HG02943 (cell line): ENCODE measurements around the gene AFAP1L1.
A peak's percentile ranks its signal among the peaks of the same experiment; 100 is the strongest.

Source experiments
- ATAC-seq: cut with Tn5 transposase; IDR thresholded peaks from one replicate; pipeline ENCODE4 v1.9.1; 2021; ENCODE audit warnings: mild to moderate bottlenecking, low read depth, moderate library complexity; ENCODE audit not compliant: unreplicated experiment

Gene AFAP1L1

GRCh38 chr5:149271716-149272563, at the start of gene AFAP1L1:
Gene AFAP1L1, plus strand, starts transcription at chr5:149271859. Its CDS starts 110 bp downstream, at chr5:149271969.
- ATAC-seq: no peak

DNA sequence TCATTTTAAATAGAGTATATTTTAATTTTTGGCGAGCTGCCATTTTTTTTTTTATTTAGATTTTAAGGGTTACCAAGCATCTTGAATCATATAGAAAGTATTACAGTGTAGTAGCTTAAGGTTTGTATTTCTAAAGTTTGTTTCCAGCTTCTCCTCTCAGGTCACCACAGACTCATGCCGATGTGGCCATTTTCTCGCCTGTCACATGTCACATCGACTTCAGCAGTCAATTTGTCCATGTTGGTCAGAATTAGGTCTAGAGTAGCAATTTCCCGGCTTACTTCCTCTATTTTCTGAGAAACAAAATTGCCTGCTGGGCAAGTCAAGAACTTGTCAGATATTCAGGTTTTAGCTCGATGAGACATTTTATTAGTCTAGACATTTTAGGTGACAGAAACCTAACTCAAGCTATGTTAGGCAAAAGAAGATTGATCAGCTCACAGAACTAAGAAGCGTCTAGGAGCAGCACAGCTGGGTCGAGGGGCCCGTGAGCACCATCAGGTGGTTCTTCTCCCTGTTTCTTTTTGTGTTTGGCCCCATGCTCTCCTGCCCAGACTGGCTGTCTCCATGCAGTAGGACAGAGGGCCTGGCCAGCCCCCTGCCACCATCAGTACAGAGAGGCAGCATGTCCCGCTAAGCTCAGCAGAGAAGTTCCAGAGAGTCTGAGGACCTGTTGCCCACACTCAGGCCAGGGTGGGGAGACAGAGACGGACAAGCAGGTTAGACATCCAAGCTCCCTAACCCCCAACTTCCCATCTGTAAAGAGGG, 48.4 kb upstream of the AFAP1L1 start:
- no peak for ATAC-seq

GRCh38 chr5:149224282-149224681, 47.4 kb upstream of the AFAP1L1 start:
- ATAC-seq: no peak

GRCh38 chr5:149227168-149227826, 44.4 kb upstream of the AFAP1L1 start:
- no peak for ATAC-seq

DNA sequence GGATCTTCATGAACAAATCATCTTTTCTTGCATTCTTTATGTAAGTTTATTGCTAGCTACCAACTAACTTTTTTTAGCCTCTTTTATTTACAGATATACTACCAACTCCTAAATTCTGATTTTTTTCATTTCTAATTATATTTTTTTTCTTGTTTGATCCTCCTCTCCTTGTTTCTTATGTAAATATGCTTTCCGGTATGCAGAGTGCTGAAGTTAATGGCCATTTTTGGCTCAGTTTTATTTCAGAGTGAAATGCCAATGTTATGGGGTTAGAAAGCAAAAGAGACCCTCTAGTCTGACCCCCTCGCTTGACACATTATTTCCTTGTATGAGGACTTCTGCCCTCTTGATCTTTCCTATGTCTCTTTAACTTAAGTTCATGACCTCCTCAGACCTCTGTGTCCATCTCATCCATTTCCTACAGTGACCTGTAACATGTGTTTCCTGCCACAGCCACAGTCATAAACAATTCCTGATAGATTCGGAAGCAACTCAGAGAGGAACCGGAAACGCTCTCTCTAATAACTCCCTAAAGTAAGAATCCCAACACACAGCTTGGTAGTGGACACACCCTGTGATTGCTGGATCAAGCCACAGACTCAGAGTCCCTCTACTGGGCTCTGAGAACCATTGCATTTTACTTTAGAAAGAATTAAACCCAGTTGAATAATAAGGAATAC, 42.9 kb upstream of the AFAP1L1 start:
- ATAC-seq: no peak

GRCh38 chr5:149229298-149229937, 42.2 kb upstream of the AFAP1L1 start:
- ATAC-seq: no peak

DNA sequence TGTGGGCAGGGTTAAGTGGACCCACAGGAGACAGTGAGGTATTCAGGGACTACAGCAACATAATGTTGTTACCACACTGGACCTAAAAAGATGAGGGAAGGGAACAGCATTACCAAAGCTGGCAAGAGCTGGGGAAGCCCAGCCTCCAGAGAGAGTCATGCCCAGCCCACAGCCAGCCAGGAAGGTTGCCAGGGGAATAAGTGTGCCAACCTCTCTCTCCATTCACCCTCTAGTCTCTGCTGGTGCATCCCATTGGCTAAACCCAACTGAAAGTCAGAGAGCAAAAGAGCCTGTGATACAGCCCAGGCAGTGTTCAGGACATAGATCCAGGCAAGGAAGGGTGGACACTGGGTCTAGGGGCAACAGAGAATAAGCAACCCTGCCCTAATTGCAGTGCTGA, 35.8 kb upstream of the AFAP1L1 start:
- ATAC-seq: no peak

DNA sequence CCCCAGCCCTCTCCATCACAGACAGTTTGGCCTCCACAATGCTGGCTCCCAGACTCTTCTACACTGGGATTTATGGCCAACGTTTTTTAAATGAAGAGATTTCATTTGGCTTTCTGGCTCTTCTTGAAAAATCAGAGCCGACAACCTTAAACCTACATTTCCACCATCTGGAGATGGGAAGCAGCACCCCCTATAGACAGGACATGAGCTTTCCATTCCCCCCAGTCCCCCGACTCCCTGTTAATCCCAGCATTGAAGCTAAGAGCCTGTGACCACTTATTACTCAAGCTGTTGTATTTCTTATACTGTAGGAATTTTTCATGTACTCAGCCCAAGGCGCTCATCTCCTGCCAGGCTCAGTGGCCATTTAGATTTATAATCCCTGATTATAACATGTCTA, 34.0 kb upstream of the AFAP1L1 start:
- ATAC-seq: no peak

- no peak for ATAC-seq
These were observed 33.1 kb upstream of the AFAP1L1 start for GRCh38 chr5:149238540-149238939.

DNA sequence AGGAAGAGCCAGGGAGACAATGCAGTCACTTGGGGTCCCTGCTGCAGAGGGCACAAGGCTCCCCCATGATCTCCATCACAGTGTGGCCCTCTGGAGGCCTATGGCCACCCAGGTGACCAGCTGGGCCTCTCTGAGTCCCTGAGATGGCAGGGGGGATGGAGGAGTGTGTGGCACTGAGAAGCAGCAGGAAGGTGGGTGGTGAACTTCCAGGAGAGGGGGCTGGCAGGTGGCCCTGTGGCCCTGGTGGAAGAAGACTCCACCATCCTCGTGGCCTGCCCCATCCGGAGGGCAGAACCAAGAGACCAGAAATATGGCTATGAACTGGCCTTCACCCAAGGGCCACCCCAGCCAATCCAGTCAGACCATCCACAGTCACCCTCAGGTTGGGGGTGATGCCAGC, 31.7 kb upstream of the AFAP1L1 start:
- no peak for ATAC-seq

DNA sequence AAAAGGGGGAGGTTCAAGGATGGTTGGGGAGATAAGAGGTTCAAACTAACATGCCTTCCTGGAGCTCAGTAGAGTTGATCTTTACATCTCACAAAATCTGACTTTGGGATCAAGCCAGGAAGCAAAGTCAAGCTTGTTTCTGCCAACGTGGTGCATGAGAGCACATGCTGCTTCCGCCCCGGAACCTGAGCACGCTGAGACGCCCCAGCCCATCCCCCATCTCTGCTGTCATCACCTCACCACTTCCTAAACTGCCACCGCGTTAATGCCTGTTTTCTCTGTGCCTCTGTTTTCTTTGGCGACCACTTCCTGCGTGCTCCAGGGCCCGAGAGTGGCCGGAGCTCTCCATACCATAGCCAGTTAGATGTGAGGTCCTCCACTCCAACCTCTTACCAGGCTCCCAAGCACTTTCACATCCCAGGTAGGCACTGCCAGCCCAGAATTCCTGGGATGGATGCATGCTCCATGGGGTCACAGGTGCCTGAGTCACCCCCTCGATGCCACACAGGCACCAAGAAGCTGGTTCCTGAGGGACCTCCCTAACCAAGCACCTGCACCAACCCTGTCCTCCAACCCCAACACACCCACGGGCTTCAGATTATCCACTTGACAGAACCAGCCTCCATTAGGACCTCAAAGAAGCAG, 31.2 kb upstream of the AFAP1L1 start:
- ATAC-seq: peak; percentile 62

DNA sequence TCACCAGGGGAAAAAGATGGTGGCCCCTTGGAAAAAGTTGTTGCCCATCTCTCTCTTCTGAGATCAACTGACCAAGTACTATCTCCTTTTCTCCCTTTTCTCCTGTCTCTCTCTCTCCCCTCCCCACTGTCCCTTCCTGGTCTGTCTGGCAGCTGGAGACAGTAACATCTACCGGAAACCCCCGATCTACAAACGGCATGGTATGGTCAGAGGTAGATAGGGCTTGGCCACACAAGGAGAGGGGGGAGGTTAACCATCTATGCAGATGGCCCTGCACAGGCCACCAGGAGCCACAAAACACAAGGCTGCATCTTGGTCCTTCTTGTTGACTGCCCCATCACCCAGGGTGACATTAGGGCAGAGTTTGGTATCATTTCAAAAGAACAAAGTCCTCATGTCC, 29.3 kb upstream of the AFAP1L1 start:
- ATAC-seq: no peak

DNA sequence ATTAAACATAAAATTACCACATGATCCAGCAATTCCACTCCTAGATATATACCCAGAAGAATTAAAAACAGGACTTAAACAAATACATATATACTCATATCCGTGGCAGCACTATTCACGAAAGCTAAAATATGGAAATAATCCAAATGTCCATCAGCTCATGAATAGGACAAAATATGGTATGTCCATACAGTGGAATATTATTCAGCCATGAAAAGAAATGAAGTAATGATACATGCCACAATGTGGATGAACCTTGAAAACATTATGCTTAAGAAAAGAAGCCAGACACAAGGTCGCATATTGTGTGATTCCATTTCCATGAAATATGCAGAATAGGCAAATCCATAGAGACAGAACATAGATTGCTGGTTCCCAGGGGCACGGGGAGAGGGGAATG, 24.8 kb upstream of the AFAP1L1 start:
- no peak for ATAC-seq

GRCh38 chr5:149247726-149248125, 23.9 kb upstream of the AFAP1L1 start:
- ATAC-seq: no peak

DNA sequence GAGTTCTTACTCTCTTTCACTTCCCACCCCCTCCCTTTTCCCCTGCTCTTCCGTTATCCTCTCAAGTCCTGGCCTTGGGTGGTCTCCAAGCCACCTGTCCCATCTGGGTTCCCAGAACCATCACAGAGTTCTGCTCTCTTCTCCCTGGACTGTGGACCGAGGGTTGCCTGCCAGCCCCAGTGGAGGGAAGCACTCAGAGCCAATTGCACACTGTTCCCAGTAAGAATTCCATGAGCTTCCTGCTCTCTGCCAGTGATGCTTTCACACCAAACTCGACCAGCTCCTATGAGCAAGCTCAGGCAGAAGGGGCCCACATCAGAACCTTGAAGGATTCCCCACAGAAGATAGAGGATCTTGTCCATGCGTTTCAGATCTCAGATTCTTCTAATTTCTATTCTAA, 20.1 kb upstream of the AFAP1L1 start:
- no peak for ATAC-seq

- ATAC-seq: no peak
These were observed 17.2 kb upstream of the AFAP1L1 start for GRCh38 chr5:149254506-149254905.

DNA sequence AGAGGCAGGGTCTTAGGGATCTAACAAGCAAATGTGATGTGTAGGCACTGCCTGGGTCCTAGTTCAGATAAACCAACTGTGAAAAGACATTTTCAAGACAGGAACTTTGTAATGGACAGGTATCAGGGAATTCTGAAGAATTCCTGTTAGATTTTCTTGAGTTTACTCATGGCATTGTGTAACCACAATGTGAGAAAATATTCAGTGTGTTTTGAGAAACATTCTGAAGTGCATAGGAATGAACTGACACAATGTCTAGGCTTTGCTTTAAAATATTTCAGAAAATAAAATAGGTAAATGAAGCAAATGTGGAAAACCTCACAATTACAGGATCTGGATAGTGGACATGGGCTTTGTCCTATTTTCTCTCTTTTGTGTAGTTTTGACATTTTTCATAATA, 15.2 kb upstream of the AFAP1L1 start:
- ATAC-seq: no peak

DNA sequence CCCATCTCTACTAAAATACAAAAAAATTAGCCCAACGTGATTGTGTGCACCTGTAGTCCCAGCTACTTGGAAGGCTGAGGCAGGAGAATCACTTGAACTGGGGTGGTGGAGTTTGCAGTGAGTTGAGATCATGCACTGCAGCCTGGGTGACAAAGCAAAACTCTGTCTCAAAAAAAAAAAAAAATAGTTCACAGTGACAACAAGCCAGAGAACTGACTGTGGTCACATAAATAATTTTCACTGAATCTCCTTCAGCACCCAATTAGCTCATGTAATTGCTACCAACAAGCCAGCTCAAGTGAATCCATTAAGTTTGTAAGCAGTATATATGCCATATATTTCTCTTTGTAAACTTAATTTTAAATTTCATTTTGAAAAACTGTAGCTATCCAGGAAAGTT, 14.5 kb upstream of the AFAP1L1 start:
- ATAC-seq: no peak

DNA sequence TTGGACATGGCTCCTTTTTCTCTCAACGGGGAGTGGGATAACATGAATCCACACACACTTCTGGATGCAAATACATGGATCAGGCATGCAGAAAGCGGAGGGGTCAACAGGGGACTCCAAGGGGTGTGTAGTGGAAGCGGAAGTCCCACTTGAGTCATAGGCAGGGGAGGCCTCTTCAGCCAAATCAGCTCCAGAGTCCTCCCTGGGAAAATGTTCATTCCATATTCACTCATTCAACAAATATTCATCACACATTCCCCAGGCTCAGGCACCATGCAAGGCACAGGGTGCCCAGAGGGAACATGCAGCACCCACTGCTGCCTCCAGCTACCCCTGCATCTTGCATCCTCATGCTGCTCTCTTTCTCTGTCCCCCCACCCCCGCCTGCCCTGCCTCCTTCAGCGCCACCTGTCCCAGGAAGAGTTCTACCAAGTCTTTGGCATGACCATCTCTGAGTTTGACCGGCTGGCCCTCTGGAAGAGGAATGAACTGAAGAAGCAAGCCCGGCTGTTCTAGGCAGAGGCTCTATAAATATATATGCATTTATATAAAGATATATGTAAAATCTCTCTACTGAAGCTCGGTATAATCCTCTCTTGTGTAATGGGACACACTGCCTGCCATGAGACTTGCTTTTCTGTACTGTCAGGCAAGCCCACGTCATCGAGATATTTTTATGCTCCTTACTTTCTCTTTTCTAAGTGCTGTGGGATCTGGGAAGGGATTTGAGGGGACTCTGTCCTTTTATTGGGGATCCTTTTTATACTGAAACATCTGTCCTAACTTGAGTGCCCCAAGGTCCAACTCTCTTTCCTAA, 13.6 kb upstream of the AFAP1L1 start:
- ATAC-seq: no peak
